ENCODE measurements around the gene CNNM4.

The CNNM4 gene

GRCh38 chr2:96730212-96730611 is 30.5 kb upstream of the CNNM4 start:
- no peak for DNase-seq (ENCODE audit: low read depth, low spot score)
- Histone ChIP-seq H3K4me1 (ENCODE audit: insufficient read depth, insufficient read length) (no peaks in the 10 kb centered on the region), H3K9ac (ENCODE audit: insufficient read length, low read depth) (no peak overlapping the region), H3K9me3 (ENCODE audit: insufficient read depth, low read length) (no peaks in the 10 kb centered on the region), H3K36me3 (ENCODE audit: insufficient read depth, insufficient read length, low read length) (peaks cover 87% of the 10 kb centered on the region), H3K4me3 (ENCODE audit: insufficient read length, low read depth) (no peak overlapping the region), H3K27me3 (ENCODE audit: insufficient read depth, insufficient read length) (no peaks in the 10 kb centered on the region)
- TF ChIP-seq SUZ12 (IDR thresholded peaks at IDR 0.05; ENCODE audit: extremely low read depth, insufficient read depth, insufficient read length) (no peak), YY1 (IDR thresholded peaks at IDR 0.05; ENCODE audit: insufficient read depth, insufficient read length) (no peak), ZNF274 (IDR thresholded peaks at IDR 0.05; ENCODE audit: low read depth, low read length) (no peak)

GRCh38 chr2:96733931-96734330 is 26.8 kb upstream of the CNNM4 start:
- Histone ChIP-seq H3K9ac (ENCODE audit: insufficient read length, low read depth) (no peak overlapping the region), H3K9me3 (ENCODE audit: insufficient read depth, low read length) (no peaks in the 10 kb centered on the region), H3K4me3 (ENCODE audit: insufficient read length, low read depth) (no peak overlapping the region), H3K27me3 (ENCODE audit: insufficient read depth, insufficient read length) (no peaks in the 10 kb centered on the region), H3K4me1 (ENCODE audit: insufficient read depth, insufficient read length) (no peaks in the 10 kb centered on the region), H3K36me3 (ENCODE audit: insufficient read depth, insufficient read length, low read length) (peaks cover 86% of the 10 kb centered on the region)
- no peak for DNase-seq (ENCODE audit: low read depth, low spot score)
- TF ChIP-seq SUZ12 (IDR thresholded peaks at IDR 0.05; ENCODE audit: extremely low read depth, insufficient read depth, insufficient read length) (no peak), YY1 (IDR thresholded peaks at IDR 0.05; ENCODE audit: insufficient read depth, insufficient read length) (no peak), ZNF274 (IDR thresholded peaks at IDR 0.05; ENCODE audit: low read depth, low read length) (no peak)

GRCh38 chr2:96734880-96735583 is 25.7 kb upstream of the CNNM4 start:
- Histone ChIP-seq H3K9ac (ENCODE audit: insufficient read length, low read depth) (no peak overlapping the region), H3K27me3 (ENCODE audit: insufficient read depth, insufficient read length) (no peaks in the 10 kb centered on the region), H3K9me3 (ENCODE audit: insufficient read depth, low read length) (no peaks in the 10 kb centered on the region), H3K4me3 (ENCODE audit: insufficient read length, low read depth) (no peak overlapping the region), H3K36me3 (ENCODE audit: insufficient read depth, insufficient read length, low read length) (peaks cover 79% of the 10 kb centered on the region), H3K4me1 (ENCODE audit: insufficient read depth, insufficient read length) (no peaks in the 10 kb centered on the region)
- DNase-seq (ENCODE audit: low read depth, low spot score), result no peak
- TF ChIP-seq YY1 (IDR thresholded peaks at IDR 0.05; ENCODE audit: insufficient read depth, insufficient read length), result no peak
- no peak for TF ChIP-seq SUZ12 (IDR thresholded peaks at IDR 0.05; ENCODE audit: extremely low read depth, insufficient read depth, insufficient read length)
- no peak for TF ChIP-seq ZNF274 (IDR thresholded peaks at IDR 0.05; ENCODE audit: low read depth, low read length)

- no peak for DNase-seq (ENCODE audit: low read depth, low spot score)
- Histone ChIP-seq H3K4me3 (ENCODE audit: insufficient read length, low read depth) (no peak overlapping the region), H3K27me3 (ENCODE audit: insufficient read depth, insufficient read length) (no peaks in the 10 kb centered on the region), H3K4me1 (ENCODE audit: insufficient read depth, insufficient read length) (no peaks in the 10 kb centered on the region), H3K36me3 (ENCODE audit: insufficient read depth, insufficient read length, low read length) (peaks cover 57% of the 10 kb centered on the region), H3K9ac (ENCODE audit: insufficient read length, low read depth) (no peak overlapping the region), H3K9me3 (ENCODE audit: insufficient read depth, low read length) (no peaks in the 10 kb centered on the region)
- TF ChIP-seq ZNF274 (IDR thresholded peaks at IDR 0.05; ENCODE audit: low read depth, low read length), result no peak
- no peak for TF ChIP-seq SUZ12 (IDR thresholded peaks at IDR 0.05; ENCODE audit: extremely low read depth, insufficient read depth, insufficient read length)
- no peak for TF ChIP-seq YY1 (IDR thresholded peaks at IDR 0.05; ENCODE audit: insufficient read depth, insufficient read length)
Measured at GRCh38 chr2:96737251-96737650, 23.5 kb upstream of the CNNM4 start.

- no peak overlapping the region for H3K4me3 ChIP-seq (ENCODE audit: insufficient read length, low read depth)
Measured at GRCh38 chr2:96737831-96738230, 22.9 kb upstream of the CNNM4 start.

GRCh38 chr2:96739076-96739632 is 21.5 kb upstream of the CNNM4 start:
- peak overlapping the region; percentile 92 for H3K9ac ChIP-seq (ENCODE audit: insufficient read length, low read depth)
- H3K36me3 ChIP-seq (ENCODE audit: insufficient read depth, insufficient read length, low read length), result peaks cover 41% of the 10 kb centered on the region
- H3K4me1 ChIP-seq (ENCODE audit: insufficient read depth, insufficient read length), result no peaks in the 10 kb centered on the region
- H3K4me3 ChIP-seq (ENCODE audit: insufficient read length, low read depth), result peak overlapping the region; percentile 84
- TF ChIP-seq YY1 (IDR thresholded peaks at IDR 0.05; ENCODE audit: insufficient read depth, insufficient read length), result no peak
- no peak for TF ChIP-seq ZNF274 (IDR thresholded peaks at IDR 0.05; ENCODE audit: low read depth, low read length)
- no peaks in the 10 kb centered on the region for H3K9me3 ChIP-seq (ENCODE audit: insufficient read depth, low read length)
- DNase-seq (ENCODE audit: low read depth, low spot score), result no peak
- H3K27me3 ChIP-seq (ENCODE audit: insufficient read depth, insufficient read length), result no peaks in the 10 kb centered on the region

More at GRCh38 chr2:96737831-96738230, 22.9 kb upstream of the CNNM4 start:
- Histone ChIP-seq H3K9me3 (ENCODE audit: insufficient read depth, low read length) (no peaks in the 10 kb centered on the region), H3K4me1 (ENCODE audit: insufficient read depth, insufficient read length) (no peaks in the 10 kb centered on the region), H3K9ac (ENCODE audit: insufficient read length, low read depth) (no peak overlapping the region), H3K36me3 (ENCODE audit: insufficient read depth, insufficient read length, low read length) (peaks cover 54% of the 10 kb centered on the region), H3K27me3 (ENCODE audit: insufficient read depth, insufficient read length) (no peaks in the 10 kb centered on the region)
- TF ChIP-seq ZNF274 (IDR thresholded peaks at IDR 0.05; ENCODE audit: low read depth, low read length), result no peak
- TF ChIP-seq SUZ12 (IDR thresholded peaks at IDR 0.05; ENCODE audit: extremely low read depth, insufficient read depth, insufficient read length), result no peak
- no peak for TF ChIP-seq YY1 (IDR thresholded peaks at IDR 0.05; ENCODE audit: insufficient read depth, insufficient read length)
- DNase-seq (ENCODE audit: low read depth, low spot score), result no peak

GRCh38 chr2:96739633-96740428 is 20.9 kb upstream of the CNNM4 start, which contains the start of gene LMAN2L:
Gene LMAN2L, minus strand, starts transcription at chr2:96740064. Its CDS starts 24 bp downstream, at chr2:96740040.
- peaks cover 34% of the 10 kb centered on the region for H3K36me3 ChIP-seq (ENCODE audit: insufficient read depth, insufficient read length, low read length)
- TF ChIP-seq YY1 (IDR thresholded peaks at IDR 0.05; ENCODE audit: insufficient read depth, insufficient read length) (peak; percentile 76), SUZ12 (IDR thresholded peaks at IDR 0.05; ENCODE audit: extremely low read depth, insufficient read depth, insufficient read length) (no peak), ZNF274 (IDR thresholded peaks at IDR 0.05; ENCODE audit: low read depth, low read length) (no peak)
- no peaks in the 10 kb centered on the region for H3K27me3 ChIP-seq (ENCODE audit: insufficient read depth, insufficient read length)
- peak; percentile 96 for DNase-seq (ENCODE audit: low read depth, low spot score)
- peak within 1 kb of the TSS; percentile 92 for H3K9ac ChIP-seq (ENCODE audit: insufficient read length, low read depth)
- H3K4me1 ChIP-seq (ENCODE audit: insufficient read depth, insufficient read length), result no peaks in the 10 kb centered on the region
- H3K9me3 ChIP-seq (ENCODE audit: insufficient read depth, low read length), result no peaks in the 10 kb centered on the region
- peak within 1 kb of the TSS; percentile 84 for H3K4me3 ChIP-seq (ENCODE audit: insufficient read length, low read depth)

All from NT2/D1 (cell line).